Panc1 (cell line): ENCODE data around the gene TOR1AIP1. TPM values are rescaled to one million over a fixed set of nuclear protein-coding genes. Genes with fewer than 3 reads are reported as not detected.

ENCODE experiments used
- ATAC-seq: fragments of 200-7000 bp; cut with Tn5 transposase; 2 replicates; pipeline ENCODE4 v1.9.1; 2020; ENCODE audit warnings: mild to moderate bottlenecking, moderate library complexity
- BruUV-seq: library from RNA; stranded (reverse); fragments of 400-500 nt; replicated peaks from 2 replicates; lab custom pipeline; 2021; lab: Mats Ljungman, UMichigan
- CTCF ChIA-PET: fragments of 300-600 bp; sonication (Branson Sonifier 250); formaldehyde crosslinking; loops from one replicate; lab custom pipeline; 2022; ENCODE audit warnings: antibody characterized with exemption; lab: Charles Lee
- POLR2A ChIA-PET: fragments of 300-600 bp; sonication (Branson Sonifier 250); formaldehyde crosslinking; loops from one replicate; lab custom pipeline; 2022; ENCODE audit warnings: antibody characterized with exemption; lab: Charles Lee
- DNase-seq: peaks from one replicate; pipeline ENCODE4 v3.0.0-alpha.2; 2010; ENCODE audit warnings: low read depth, low spot score
- H3K27ac ChIP-seq: 2 replicates; pipeline ENCODE4 v1.5.1; 2011; ENCODE audit warnings: mild to moderate bottlenecking, low read length, inconsistent platforms
- H3K27me3 ChIP-seq: fragments of 200-500 bp; sonication (Bioruptor generic); 2 replicates; pipeline ENCODE4 v1.6.0; 2014; ENCODE audit warnings: low read length, inconsistent platforms; ENCODE audit not compliant: control insufficient read depth, insufficient read depth
- H3K36me3 ChIP-seq: fragments of 200-500 bp; sonication (Bioruptor generic); 2 replicates; pipeline ENCODE4 v1.5.1; 2014; ENCODE audit warnings: inconsistent platforms, mild to moderate bottlenecking, low read length, moderate library complexity; ENCODE audit not compliant: control insufficient read depth, insufficient read depth
- H3K4me1 ChIP-seq: 2 replicates; pipeline ENCODE4 v1.5.1; 2011; ENCODE audit warnings: inconsistent platforms, mild to moderate bottlenecking, low read length, moderate library complexity; ENCODE audit not compliant: control insufficient read depth, insufficient read depth
- H3K4me3 ChIP-seq, 2 experiments: 2 replicates each; pipeline ENCODE4 v1.5.1; 2011 to 2012; ENCODE audit warnings: low read depth in 2 of 2, low read length in 2 of 2, mild to moderate bottlenecking in 2 of 2, inconsistent platforms in 1 of 2, moderate library complexity in 1 of 2
- H3K9me3 ChIP-seq: fragments of 200-500 bp; sonication (Bioruptor generic); 2 replicates; pipeline ENCODE4 v1.5.1; 2014; ENCODE audit warnings: low read depth, mild to moderate bottlenecking, inconsistent platforms, low read length, moderate library complexity; ENCODE audit not compliant: control insufficient read depth, insufficient read depth
- CTCF ChIP-seq: fragments of 450-650 bp; IDR thresholded peaks from 2 replicates; pipeline ENCODE4 v1.5.1; 2017; ENCODE audit warnings: mild to moderate bottlenecking
- POLR2AphosphoS5 ChIP-seq: IDR thresholded peaks from 2 replicates; pipeline ENCODE4 v1.6.1; 2012; ENCODE audit warnings: mild to moderate bottlenecking, low read depth, low read length, moderate library complexity
- REST ChIP-seq, 2 experiments: IDR thresholded peaks; 2 replicates each; pipeline ENCODE4 v1.6.1; 2011 to 2012; ENCODE audit warnings: low read depth in 2 of 2, control low read depth in 1 of 2, low read length in 1 of 2, mild to moderate bottlenecking in 1 of 2, moderate library complexity in 1 of 2; ENCODE audit not compliant: insufficient read depth in 1 of 2
- SIN3A ChIP-seq: IDR thresholded peaks from 2 replicates; pipeline ENCODE4 v1.6.1; 2012; ENCODE audit warnings: low read depth, mild to moderate bottlenecking, low read length, moderate library complexity, borderline replicate concordance; ENCODE audit not compliant: insufficient read depth
- TCF7L2 ChIP-seq: IDR thresholded peaks from 2 replicates; pipeline ENCODE4 v1.6.1; 2011; ENCODE audit warnings: mild to moderate bottlenecking, low read depth, low read length, inconsistent platforms
- in situ Hi-C: cut with HindIII; loops from 2 replicates; pipeline ENCODE4 v1.10.0; 2016; ENCODE audit warnings: low sequenced_read_pairs, low pct_unique_long_range_greater_than_20kb
- intact Hi-C: fragments of 100-400 bp; cut with micrococcal nuclease; formaldehyde crosslinking; loops from one replicate; pipeline ENCODE4 v1.10.0; 2022; ENCODE audit not compliant: unreplicated experiment
- total RNA-seq: library from RNA; stranded (reverse); gene quantifications from one replicate; pipeline ENCODE4 v1.2.1, GENCODE V29; 2021; ENCODE audit not compliant: unreplicated experiment

Gene TOR1AIP1
- total RNA-seq, 1 experiment from 2014 or later = 62.0 TPM

GRCh38 chr1:179953974-179954492 lies 71.9 kb downstream of the TOR1AIP1 start:
- Histone ChIP-seq H3K27ac (peak overlapping the region; percentile 98), H3K9me3 (no peaks in the 10 kb centered on the region), H3K36me3 (no peaks in the 10 kb centered on the region), H3K27me3 (no peaks in the 10 kb centered on the region), H3K4me1 (peaks cover 16% of the 10 kb centered on the region), H3K4me3 (peak overlapping the region; percentile 95 to 97)
- TF ChIP-seq SIN3A (no peak), REST (IDR thresholded peaks at IDR 0.05; ENCODE audit: insufficient read depth in 1 of 2, low read depth in 2 of 2, low read length in 1 of 2) (no peak), CTCF (peak; percentile 50), POLR2AphosphoS5 (no peak), TCF7L2 (peak; percentile 28; the same call in 1 of the 2 replicates)
- in situ Hi-C loops (no loop called here), intact Hi-C loops (no loop called here)
- ATAC-seq (peak; percentile 30; the same call in 1 of the 2 replicates), DNase-seq (no peak)
- TSS peak; percentile 74 for BruUV-seq
- ChIA-PET CTCF (no interaction called here), POLR2A (interaction anchor here (0.7 kb wide), 1 partner anchor 222 kb away, joined by 3 read pairs; no protein-coding TSS in a partner anchor)

GRCh38 chr1:179954493-179955286 lies 72.6 kb downstream of the TOR1AIP1 start, which contains the start of gene CEP350:
TSS of gene CEP350 (plus strand) at chr1:179954810. CDS start at chr1:179986182, 31,372 bp downstream.
- POLR2A ChIA-PET = interaction anchor here (0.7 kb wide), 1 partner anchor 221 kb away, joined by 3 read pairs; no protein-coding TSS in a partner anchor

More at GRCh38 chr1:179954493-179955286, 72.6 kb downstream of the TOR1AIP1 start, which contains the start of gene CEP350:
- Histone ChIP-seq H3K4me1 (peaks cover 16% of the 10 kb centered on the region), H3K27ac (peak within 1 kb of the TSS; percentile 98), H3K36me3 (no peaks in the 10 kb centered on the region), H3K27me3 (no peaks in the 10 kb centered on the region), H3K9me3 (no peaks in the 10 kb centered on the region), H3K4me3 (peak within 1 kb of the TSS; percentile 95 to 97)
- ATAC-seq (peak; percentile 98), DNase-seq (peak; percentile 97)
- intact Hi-C loops (no loop called here), in situ Hi-C loops (no loop called here)
- TF ChIP-seq SIN3A (peak; percentile 69; the same call in 1 of the 2 replicates), CTCF (no peak), TCF7L2 (no peak), REST (IDR thresholded peaks at IDR 0.05; ENCODE audit: insufficient read depth in 1 of 2, low read depth in 2 of 2, low read length in 1 of 2) (peak in 1 of 2 experiments; percentile 34; a peak in 1 of 4 replicates), POLR2AphosphoS5 (peak; percentile 86)
- no TSS peak for BruUV-seq
- CTCF ChIA-PET = no interaction called here
